A673 (cell line): ENCODE results near the gene PHETA2. TPM values are rescaled to one million over a fixed set of nuclear protein-coding genes. Genes with fewer than 3 reads are reported as not detected.

Source experiments
- BruUV-seq: library from RNA; stranded (reverse); fragments of 400-500 nt; replicated peaks from 2 replicates; lab custom pipeline; 2021; lab: Mats Ljungman, UMichigan
- CTCF ChIA-PET: fragments of 300-600 bp; sonication (Branson Sonifier 250); formaldehyde crosslinking; loops from one replicate; lab custom pipeline; 2022; ENCODE audit warnings: antibody characterized with exemption; lab: Charles Lee
- POLR2A ChIA-PET: fragments of 300-600 bp; sonication (Branson Sonifier 250); formaldehyde crosslinking; loops from one replicate; lab custom pipeline; 2022; ENCODE audit warnings: antibody characterized with exemption; ENCODE audit not compliant: low non-redundant PET; lab: Charles Lee
- DNase-seq: peaks from one replicate; pipeline ENCODE4 v3.0.0-alpha.2; 2015; ENCODE audit warnings: low spot score
- H3K27ac ChIP-seq: fragments of 200-600 bp; sonication (generic); 2 replicates; pipeline ENCODE4 v1.5.1; 2016; ENCODE audit warnings: mixed run types, low read depth, mild to moderate bottlenecking, mixed read lengths, antibody characterized with exemption, low read length; ENCODE audit not compliant: poor library complexity, severe bottlenecking
- H3K27me3 ChIP-seq: fragments of 200-600 bp; sonication (generic); replicated peaks from 2 replicates; pipeline ENCODE4 v1.6.1; 2017; ENCODE audit warnings: mixed run types, low read depth, mild to moderate bottlenecking, mixed read lengths, antibody characterized with exemption, low read length; ENCODE audit not compliant: insufficient read depth, poor library complexity
- H3K36me3 ChIP-seq: fragments of 200-600 bp; sonication (generic); 2 replicates; pipeline ENCODE4 v1.6.1; 2016; ENCODE audit warnings: mixed run types, mild to moderate bottlenecking, mixed read lengths, antibody characterized with exemption, low read length; ENCODE audit not compliant: insufficient read depth, poor library complexity, severe bottlenecking
- H3K4me1 ChIP-seq: fragments of 200-600 bp; sonication (generic); 2 replicates; pipeline ENCODE4 v1.6.1; 2017; ENCODE audit warnings: mixed run types, mild to moderate bottlenecking, mixed read lengths, antibody characterized with exemption, low read length; ENCODE audit not compliant: insufficient read depth, poor library complexity, severe bottlenecking
- H3K4me3 ChIP-seq: fragments of 200-600 bp; sonication (generic); 2 replicates; pipeline ENCODE4 v1.5.1; 2016; ENCODE audit warnings: low read depth, mixed run types, mild to moderate bottlenecking, mixed read lengths, low read length; ENCODE audit not compliant: poor library complexity, severe bottlenecking
- H3K9me3 ChIP-seq: fragments of 200-600 bp; sonication (generic); 2 replicates; pipeline ENCODE4 v1.6.1; 2016; ENCODE audit warnings: mixed run types, low read depth, mild to moderate bottlenecking, mixed read lengths, antibody characterized with exemption, low read length; ENCODE audit not compliant: poor library complexity, severe bottlenecking
- EZH2 ChIP-seq: fragments of 200-600 bp; sonication (generic); IDR thresholded peaks from 2 replicates; pipeline ENCODE4 v1.6.1; 2017; ENCODE audit warnings: borderline replicate concordance, low read depth, mild to moderate bottlenecking, mixed read lengths, antibody characterized with exemption, low read length; ENCODE audit not compliant: poor library complexity, severe bottlenecking
- intact Hi-C: fragments of 100-400 bp; cut with micrococcal nuclease; formaldehyde crosslinking; loops from one replicate; pipeline ENCODE4 v1.10.0; 2022; ENCODE audit not compliant: unreplicated experiment
- total RNA-seq: library from RNA; stranded (reverse); gene quantifications from 2 replicates; pipeline ENCODE4 v1.2.3, GENCODE V29; 2021
- TF ChIP-seq, protein P1 (sequence below): fragments of 300-800, 200-600 bp; sonication (generic); conservative IDR thresholded peaks from 2 replicates; pipeline ENCODE4 v1.5.1; 2017; ENCODE audit warnings: low read depth, mild to moderate bottlenecking, antibody characterized with exemption, low read length, moderate library complexity, mixed read lengths

PHETA2 gene
- total RNA-seq, 1 experiment from 2014 or later: 0.97 TPM

DNA sequence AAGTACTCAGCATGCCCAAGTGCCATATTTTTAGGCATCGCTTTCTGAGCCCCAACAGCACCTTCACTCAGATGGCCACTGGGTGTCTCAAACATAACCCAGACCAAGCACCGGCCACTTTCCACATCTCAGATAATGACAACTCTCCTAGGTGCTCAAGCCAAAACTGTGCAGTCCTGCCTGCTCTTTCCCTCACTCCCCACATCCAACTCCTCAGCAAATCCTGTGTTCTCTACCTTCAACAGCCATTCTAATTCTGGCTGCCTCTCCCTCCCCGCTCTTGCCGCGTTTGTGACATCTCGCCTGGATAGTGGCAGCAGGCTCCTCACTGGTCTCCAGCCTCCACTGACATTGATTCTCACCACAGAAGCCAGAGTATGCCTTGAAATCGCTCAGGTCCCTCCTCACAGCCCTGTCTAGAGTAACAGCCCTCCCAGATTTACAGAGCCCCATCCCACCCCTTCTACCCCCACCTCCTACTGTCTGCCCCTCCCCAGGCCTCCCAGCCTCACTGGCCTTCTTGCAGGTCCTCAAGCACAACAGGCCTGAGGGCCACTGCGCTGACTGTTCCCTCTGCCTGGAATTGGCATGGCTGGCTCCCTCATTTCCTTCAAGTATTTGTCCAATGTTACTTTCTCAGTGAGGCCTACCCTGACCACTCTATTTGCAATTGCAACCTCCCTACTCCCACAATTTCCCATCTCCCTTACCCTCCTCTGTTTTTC, 1.3 kb upstream of the PHETA2 start:
- ChIA-PET POLR2A (no interaction called here), CTCF (no interaction called here)
- no peak overlapping the region for H3K27ac ChIP-seq
- no peaks in the 10 kb centered on the region for H3K27me3 ChIP-seq
- H3K4me1 ChIP-seq: peaks cover 7% of the 10 kb centered on the region
- intact Hi-C loops: no loop called here
- H3K4me3 ChIP-seq: no peak overlapping the region
- H3K36me3 ChIP-seq: peaks cover 1% of the 10 kb centered on the region
- no TSS peak for BruUV-seq
- DNase-seq: no peak
- TF ChIP-seq EZH2: no peak
- TF ChIP-seq, protein P1, sequence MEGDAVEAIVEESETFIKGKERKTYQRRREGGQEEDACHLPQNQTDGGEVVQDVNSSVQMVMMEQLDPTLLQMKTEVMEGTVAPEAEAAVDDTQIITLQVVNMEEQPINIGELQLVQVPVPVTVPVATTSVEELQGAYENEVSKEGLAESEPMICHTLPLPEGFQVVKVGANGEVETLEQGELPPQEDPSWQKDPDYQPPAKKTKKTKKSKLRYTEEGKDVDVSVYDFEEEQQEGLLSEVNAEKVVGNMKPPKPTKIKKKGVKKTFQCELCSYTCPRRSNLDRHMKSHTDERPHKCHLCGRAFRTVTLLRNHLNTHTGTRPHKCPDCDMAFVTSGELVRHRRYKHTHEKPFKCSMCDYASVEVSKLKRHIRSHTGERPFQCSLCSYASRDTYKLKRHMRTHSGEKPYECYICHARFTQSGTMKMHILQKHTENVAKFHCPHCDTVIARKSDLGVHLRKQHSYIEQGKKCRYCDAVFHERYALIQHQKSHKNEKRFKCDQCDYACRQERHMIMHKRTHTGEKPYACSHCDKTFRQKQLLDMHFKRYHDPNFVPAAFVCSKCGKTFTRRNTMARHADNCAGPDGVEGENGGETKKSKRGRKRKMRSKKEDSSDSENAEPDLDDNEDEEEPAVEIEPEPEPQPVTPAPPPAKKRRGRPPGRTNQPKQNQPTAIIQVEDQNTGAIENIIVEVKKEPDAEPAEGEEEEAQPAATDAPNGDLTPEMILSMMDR: no peak
- H3K9me3 ChIP-seq: no peaks in the 10 kb centered on the region

- H3K27me3 ChIP-seq: no peaks in the 10 kb centered on the region
- H3K27ac ChIP-seq: no peak overlapping the region
- peaks cover 8% of the 10 kb centered on the region for H3K4me1 ChIP-seq
- BruUV-seq: no TSS peak
- ChIA-PET POLR2A (no interaction called here), CTCF (no interaction called here)
- H3K9me3 ChIP-seq: no peaks in the 10 kb centered on the region
- DNase-seq: no peak
- intact Hi-C loops: no loop called here
- TF ChIP-seq, protein P1: no peak
- TF ChIP-seq EZH2: no peak
- no peaks in the 10 kb centered on the region for H3K36me3 ChIP-seq
- no peak overlapping the region for H3K4me3 ChIP-seq
Observed at GRCh38 chr22:42073621-42074041, 417 bp upstream of the PHETA2 start.

DNA sequence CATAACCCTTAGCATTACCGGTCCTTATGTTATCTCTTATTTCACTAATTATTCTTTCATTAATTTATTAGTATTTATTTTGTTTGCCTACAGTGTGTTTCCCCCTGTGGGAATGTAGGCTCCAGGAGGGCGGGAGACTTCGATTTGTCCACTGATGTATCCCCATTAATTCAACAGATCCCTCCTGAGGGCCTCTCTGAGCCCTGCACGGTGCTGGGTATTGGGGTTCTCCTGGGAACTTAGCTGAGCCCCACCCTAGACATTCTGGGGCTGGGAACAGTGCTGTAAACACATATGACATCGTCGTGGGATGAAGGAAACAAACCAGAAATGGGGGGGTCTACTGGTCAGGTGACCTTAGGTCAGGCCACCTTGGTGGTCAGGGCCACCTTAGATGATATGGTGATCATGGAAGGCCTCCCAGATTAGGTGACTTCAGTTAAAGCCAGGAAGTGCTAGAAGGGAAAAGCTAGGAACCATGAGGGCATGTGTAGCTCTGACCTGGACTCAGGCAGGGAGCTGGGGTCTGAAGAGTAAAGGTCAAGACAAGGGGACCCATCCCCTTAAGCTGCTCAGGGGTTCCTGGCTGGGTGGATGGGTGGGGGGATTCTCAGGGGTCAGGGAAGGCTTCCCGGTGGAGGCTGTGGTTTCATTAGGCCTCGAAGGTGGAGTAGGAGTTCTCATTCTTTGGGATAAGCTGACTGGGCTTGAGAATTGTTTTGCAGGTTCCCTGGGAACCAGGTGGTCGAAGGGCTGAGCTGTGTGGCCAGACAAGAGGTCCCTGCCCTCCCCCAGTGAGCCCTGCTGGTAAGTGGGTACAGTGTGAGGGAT, 1.0 kb downstream of the PHETA2 start:
- BruUV-seq: no TSS peak
- no peaks in the 10 kb centered on the region for H3K36me3 ChIP-seq
- intact Hi-C loops: no loop called here
- no peak for DNase-seq
- H3K4me1 ChIP-seq: peaks cover 14% of the 10 kb centered on the region
- POLR2A ChIA-PET: no interaction called here
- no peaks in the 10 kb centered on the region for H3K9me3 ChIP-seq
- CTCF ChIA-PET: no interaction called here
- no peak overlapping the region for H3K4me3 ChIP-seq
- no peak for TF ChIP-seq EZH2
- TF ChIP-seq, protein P1: no peak
- H3K27me3 ChIP-seq: no peaks in the 10 kb centered on the region
- H3K27ac ChIP-seq: no peak overlapping the region
